ENCODE data around the gene PSMD4.
A peak's percentile ranks its signal among the peaks of the same experiment; 100 is the strongest.

Gene PSMD4

DNA sequence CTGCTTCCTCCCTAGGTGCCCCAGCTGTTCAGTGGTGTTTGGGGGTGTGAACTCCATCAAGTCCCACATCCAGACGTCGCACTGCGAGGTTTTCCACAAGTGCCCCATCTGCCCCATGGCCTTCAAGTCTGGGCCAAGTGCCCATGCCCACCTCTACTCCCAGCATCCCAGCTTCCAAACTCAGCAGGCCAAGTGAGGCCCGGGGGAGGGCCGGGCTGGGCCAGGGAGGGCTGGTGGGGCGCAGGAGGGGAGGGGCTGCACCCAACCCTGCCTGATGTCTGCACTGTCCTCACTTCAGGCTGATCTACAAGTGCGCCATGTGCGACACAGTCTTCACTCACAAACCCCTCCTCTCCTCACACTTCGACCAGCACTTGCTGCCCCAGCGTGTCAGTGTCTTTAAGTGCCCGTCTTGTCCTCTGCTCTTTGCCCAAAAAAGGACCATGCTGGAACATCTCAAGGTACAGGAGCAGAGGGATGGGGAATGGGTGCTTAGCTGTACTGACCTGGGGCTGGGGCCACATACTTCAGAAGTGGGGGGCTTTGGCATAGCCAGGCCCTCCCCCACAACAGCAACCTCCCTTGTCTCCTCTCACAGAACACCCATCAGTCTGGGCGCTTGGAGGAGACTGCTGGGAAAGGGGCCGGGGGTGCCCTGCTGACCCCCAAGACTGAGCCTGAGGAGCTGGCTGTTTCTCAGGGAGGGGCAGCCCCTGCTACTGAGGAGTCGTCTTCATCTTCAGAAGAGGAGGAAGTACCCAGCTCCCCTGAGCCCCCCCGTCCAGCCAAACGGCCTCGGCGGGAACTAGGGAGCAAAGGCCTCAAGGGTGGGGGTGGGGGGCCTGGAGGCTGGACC lies 34.8 kb downstream of the PSMD4 start:
- H3K4me3 ChIP-seq (ENCODE audit: low read depth, low read length), result no peak overlapping the region
- TF ChIP-seq, protein P1, sequence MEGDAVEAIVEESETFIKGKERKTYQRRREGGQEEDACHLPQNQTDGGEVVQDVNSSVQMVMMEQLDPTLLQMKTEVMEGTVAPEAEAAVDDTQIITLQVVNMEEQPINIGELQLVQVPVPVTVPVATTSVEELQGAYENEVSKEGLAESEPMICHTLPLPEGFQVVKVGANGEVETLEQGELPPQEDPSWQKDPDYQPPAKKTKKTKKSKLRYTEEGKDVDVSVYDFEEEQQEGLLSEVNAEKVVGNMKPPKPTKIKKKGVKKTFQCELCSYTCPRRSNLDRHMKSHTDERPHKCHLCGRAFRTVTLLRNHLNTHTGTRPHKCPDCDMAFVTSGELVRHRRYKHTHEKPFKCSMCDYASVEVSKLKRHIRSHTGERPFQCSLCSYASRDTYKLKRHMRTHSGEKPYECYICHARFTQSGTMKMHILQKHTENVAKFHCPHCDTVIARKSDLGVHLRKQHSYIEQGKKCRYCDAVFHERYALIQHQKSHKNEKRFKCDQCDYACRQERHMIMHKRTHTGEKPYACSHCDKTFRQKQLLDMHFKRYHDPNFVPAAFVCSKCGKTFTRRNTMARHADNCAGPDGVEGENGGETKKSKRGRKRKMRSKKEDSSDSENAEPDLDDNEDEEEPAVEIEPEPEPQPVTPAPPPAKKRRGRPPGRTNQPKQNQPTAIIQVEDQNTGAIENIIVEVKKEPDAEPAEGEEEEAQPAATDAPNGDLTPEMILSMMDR (conservative IDR thresholded peaks at IDR 0.05; ENCODE audit: low read depth, low read length), result no peak
- DNase-seq (ENCODE audit: low read depth), result no peak

GRCh38 chr1:151289991-151290708 lies 35.6 kb downstream of the PSMD4 start:
- TF ChIP-seq, protein P1 (conservative IDR thresholded peaks at IDR 0.05; ENCODE audit: low read depth, low read length), result no peak
- DNase-seq (ENCODE audit: low read depth), result no peak
- no peak overlapping the region for H3K4me3 ChIP-seq (ENCODE audit: low read depth, low read length)

DNA sequence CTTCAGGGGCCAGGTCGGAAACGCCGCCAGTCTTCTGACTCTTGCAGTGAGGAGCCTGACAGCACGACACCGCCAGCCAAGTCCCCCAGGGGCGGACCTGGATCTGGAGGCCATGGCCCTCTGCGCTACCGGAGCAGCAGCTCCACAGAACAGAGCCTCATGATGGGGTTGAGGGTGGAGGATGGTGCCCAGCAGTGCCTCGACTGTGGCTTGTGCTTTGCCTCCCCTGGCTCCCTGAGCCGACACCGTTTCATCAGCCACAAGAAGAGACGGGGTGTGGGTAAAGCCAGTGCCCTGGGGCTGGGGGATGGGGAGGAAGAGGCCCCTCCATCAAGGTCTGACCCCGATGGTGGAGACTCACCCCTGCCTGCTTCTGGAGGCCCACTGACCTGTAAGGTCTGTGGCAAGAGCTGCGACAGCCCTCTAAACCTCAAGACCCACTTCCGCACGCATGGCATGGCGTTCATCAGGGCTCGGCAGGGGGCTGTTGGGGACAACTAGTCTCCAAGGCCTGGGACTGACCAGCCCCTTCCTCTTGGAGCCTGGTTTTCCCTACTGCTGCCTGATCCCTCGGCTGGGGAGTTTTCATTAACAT lies 36.3 kb downstream of the PSMD4 start:
- no peak overlapping the region for H3K4me3 ChIP-seq (ENCODE audit: low read depth, low read length)
- TF ChIP-seq, protein P1 (conservative IDR thresholded peaks at IDR 0.05; ENCODE audit: low read depth, low read length), result no peak
- no peak for DNase-seq (ENCODE audit: low read depth)

GRCh38 chr1:151292207-151293030 lies 37.9 kb downstream of the PSMD4 start:
- DNase-seq (ENCODE audit: low read depth), result no peak
- TF ChIP-seq, protein P1 (conservative IDR thresholded peaks at IDR 0.05; ENCODE audit: low read depth, low read length), result peak; percentile 14
- H3K4me3 ChIP-seq (ENCODE audit: low read depth, low read length), result no peak overlapping the region

DNA sequence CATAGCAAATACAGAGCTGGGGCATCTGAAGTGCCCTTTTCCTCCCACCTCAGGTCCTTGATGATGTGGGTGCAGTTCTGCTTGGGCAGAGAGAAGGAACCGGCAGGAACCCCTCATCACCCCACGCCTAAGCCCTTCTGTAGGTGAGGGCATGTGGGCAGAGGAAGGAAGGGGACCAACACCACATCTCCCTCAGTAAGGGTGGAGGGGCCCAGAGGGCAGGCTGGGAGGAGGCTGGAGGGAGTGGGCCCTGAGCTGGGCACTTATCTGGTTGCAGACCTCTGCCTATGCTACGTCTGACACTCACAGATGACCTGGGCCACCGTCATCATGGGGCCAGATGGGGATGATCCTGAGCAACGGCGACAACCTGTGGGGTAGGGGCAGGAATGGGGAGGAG lies 38.6 kb downstream of the PSMD4 start:
- TF ChIP-seq, protein P1 (conservative IDR thresholded peaks at IDR 0.05; ENCODE audit: low read depth, low read length), result no peak
- H3K4me3 ChIP-seq (ENCODE audit: low read depth, low read length), result no peak overlapping the region
- DNase-seq (ENCODE audit: low read depth), result no peak

GRCh38 chr1:151294742-151295462 lies 40.4 kb downstream of the PSMD4 start:
- no peak for DNase-seq (ENCODE audit: low read depth)
- TF ChIP-seq, protein P1 (conservative IDR thresholded peaks at IDR 0.05; ENCODE audit: low read depth, low read length), result no peak
- H3K4me3 ChIP-seq (ENCODE audit: low read depth, low read length), result no peak overlapping the region

Data from choroid plexus epithelial cell (primary cell).